ENCODE data around the gene DCAF4L1.

DCAF4L1 gene

DNA sequence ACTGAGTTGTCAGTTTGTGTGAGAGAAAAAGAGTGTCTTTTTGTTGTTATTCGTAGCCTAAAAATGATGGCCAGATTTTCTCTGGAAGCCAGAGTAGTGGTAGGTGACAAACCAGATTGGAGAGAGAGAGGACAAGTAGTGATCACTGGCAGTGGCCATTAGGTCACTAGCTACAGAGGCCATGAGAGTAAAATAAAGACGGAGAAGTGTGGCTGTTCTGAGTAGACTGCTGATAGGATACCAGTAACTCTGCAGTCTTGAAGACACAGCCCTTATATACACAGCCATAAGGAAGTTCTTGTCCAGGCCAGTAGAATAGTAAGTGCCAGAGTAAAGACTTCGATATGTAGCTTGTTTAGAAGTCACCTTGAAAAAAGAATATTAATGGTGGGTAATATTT lies 16.5 kb downstream of the DCAF4L1 start:
- no peak overlapping the region for H3K4me3 ChIP-seq (ENCODE audit: low read depth, low read length)
- TF ChIP-seq CTCF (conservative IDR thresholded peaks at IDR 0.05; ENCODE audit: low read depth, low read length) = no peak
- no peak for DNase-seq (ENCODE audit: low read depth)

DNA sequence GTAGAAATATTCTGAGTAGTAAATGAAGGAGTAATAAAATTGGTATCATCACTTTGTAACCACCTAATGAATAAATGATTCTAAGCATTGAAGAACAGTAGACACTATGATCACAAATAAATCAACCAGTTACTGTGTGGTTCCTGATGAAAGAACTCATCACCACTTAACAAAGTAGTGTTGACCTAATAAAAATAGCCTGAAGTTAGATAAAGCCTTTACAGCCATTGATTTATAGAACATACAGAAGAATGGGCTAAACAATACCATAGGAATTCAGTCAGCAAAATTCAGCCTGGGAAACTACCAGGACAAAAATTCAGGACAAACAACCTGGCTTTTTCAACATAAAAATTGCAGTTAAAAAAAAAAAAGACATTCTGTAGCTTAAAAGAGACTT lies 17.8 kb downstream of the DCAF4L1 start:
- H3K4me3 ChIP-seq (ENCODE audit: low read depth, low read length) = no peak overlapping the region
- TF ChIP-seq CTCF (conservative IDR thresholded peaks at IDR 0.05; ENCODE audit: low read depth, low read length) = no peak

DNA sequence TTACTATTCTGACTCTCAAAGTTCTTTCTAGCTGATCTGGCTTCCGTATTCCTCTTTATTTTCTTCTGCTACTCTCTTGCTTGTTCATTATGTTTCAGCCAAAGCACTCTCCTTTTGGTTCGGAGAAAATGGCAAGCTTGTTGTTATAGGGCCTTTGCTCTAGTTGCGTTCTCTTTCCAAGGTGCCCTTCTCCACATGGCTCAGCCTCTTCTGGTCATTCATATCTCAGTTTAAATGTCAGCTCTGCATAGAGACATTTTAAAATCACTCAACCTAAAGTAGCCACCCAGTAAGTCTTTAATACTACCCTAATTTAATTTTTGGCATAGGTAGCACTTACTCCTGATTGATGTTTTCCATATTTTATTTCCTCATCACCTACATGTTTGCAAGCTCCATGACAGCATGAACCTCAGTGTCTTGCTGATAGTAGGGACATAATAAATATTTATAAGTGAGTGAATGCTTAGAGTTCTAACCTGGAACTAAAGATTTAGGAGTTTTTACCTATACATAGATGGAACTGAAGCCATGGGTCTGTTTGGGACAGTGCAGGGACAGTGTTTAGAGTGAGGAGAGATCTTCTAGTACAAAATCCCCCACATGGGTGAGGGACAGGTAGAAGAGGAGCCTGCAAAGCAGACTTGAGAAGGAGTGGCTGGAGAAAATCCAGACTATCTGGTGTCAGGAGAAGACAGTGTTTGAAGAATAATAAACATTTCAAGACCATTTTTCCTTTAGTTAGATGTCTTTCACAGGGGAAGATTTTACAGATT lies 26.6 kb downstream of the DCAF4L1 start:
- DNase-seq (ENCODE audit: low read depth) = no peak
- no peak for TF ChIP-seq CTCF (conservative IDR thresholded peaks at IDR 0.05; ENCODE audit: low read depth, low read length)
- no peak overlapping the region for H3K4me3 ChIP-seq (ENCODE audit: low read depth, low read length)

More for the DNA sequence above, 17.8 kb downstream of the DCAF4L1 start:
- DNase-seq (ENCODE audit: low read depth) = no peak

DNA sequence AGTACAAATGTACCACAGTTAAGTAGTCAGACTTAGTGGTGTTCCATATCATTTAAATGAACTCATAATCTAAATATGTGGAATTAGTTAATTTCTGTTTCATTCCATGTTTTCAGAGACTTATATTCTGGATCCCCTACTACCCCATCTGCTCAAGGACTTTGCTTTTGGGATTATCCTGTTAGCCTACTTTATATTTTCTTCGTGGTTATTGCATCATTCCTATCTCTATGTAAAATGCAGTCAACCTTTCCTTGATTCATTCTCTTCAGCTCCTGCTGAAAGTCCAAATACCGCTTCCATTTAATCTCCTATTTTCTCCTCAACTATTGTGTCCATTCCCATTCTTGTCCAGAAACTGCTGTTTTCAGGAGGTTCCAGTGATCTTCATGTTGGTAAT lies 33.9 kb downstream of the DCAF4L1 start:
- no peak for TF ChIP-seq CTCF (conservative IDR thresholded peaks at IDR 0.05; ENCODE audit: low read depth, low read length)
- H3K4me3 ChIP-seq (ENCODE audit: low read depth, low read length) = no peak overlapping the region
- DNase-seq (ENCODE audit: low read depth) = no peak

GRCh38 chr4:42018451-42018850 lies 36.9 kb downstream of the DCAF4L1 start:
- DNase-seq (ENCODE audit: low read depth) = no peak
- H3K4me3 ChIP-seq (ENCODE audit: low read depth, low read length) = no peak overlapping the region
- TF ChIP-seq CTCF (conservative IDR thresholded peaks at IDR 0.05; ENCODE audit: low read depth, low read length) = no peak

Measured in choroid plexus epithelial cell (primary cell).